Mesenchymal stem cell (in vitro differentiated cells and primary cell): Measurements from ENCODE around the gene JAG2.

Experiments
- DNase-seq: peaks from one replicate; pipeline ENCODE4 v3.0.0-alpha.2; 2013
- H2AFZ ChIP-seq: one replicate; pipeline ENCODE4 v1.6.1; 2013; ENCODE audit warnings: low read depth, mild to moderate bottlenecking, control low read depth, inconsistent platforms, low read length, moderate library complexity
- H2AK5ac ChIP-seq: 2 replicates; pipeline ENCODE4 v1.6.1; 2013; ENCODE audit warnings: low read length, moderate library complexity, mild to moderate bottlenecking, inconsistent platforms; ENCODE audit not compliant: severe bottlenecking
- H2BK120ac ChIP-seq: one replicate; pipeline ENCODE4 v1.6.1; 2013; ENCODE audit warnings: low read depth, mild to moderate bottlenecking, inconsistent platforms, low read length, moderate library complexity
- H2BK12ac ChIP-seq, 2 experiments: one replicate each; pipeline ENCODE4 v1.6.1; 2013; ENCODE audit warnings: inconsistent platforms in 2 of 2, low read length in 2 of 2, mild to moderate bottlenecking in 2 of 2, moderate library complexity in 2 of 2, control low read depth in 1 of 2
- H2BK15ac ChIP-seq: one replicate; pipeline ENCODE4 v1.6.1; 2013; ENCODE audit warnings: mild to moderate bottlenecking, low read depth, inconsistent platforms; ENCODE audit not compliant: poor library complexity, severe bottlenecking
- H2BK5ac ChIP-seq: 2 replicates; pipeline ENCODE4 v1.6.1; 2013; ENCODE audit warnings: low read depth, mild to moderate bottlenecking, low read length, control low read depth, inconsistent platforms; ENCODE audit not compliant: poor library complexity, severe bottlenecking
- H3K14ac ChIP-seq, 2 experiments: one replicate each; pipeline ENCODE4 v1.6.1; 2013; ENCODE audit warnings: inconsistent platforms in 2 of 2, low read length in 2 of 2, control low read depth in 1 of 2, mild to moderate bottlenecking in 1 of 2, moderate library complexity in 1 of 2
- H3K18ac ChIP-seq, 2 experiments: one replicate each; pipeline ENCODE4 v1.6.1; 2013; ENCODE audit warnings: inconsistent platforms in 2 of 2, low read length in 2 of 2, control low read depth in 1 of 2, low read depth in 1 of 2, mild to moderate bottlenecking in 1 of 2
- H3K23ac ChIP-seq, 2 experiments: one replicate each; pipeline ENCODE4 v1.6.1; 2013; ENCODE audit warnings: inconsistent platforms in 2 of 2, low read length in 2 of 2, mild to moderate bottlenecking in 2 of 2, moderate library complexity in 2 of 2, control low read depth in 1 of 2
- H3K27ac ChIP-seq: 2 replicates; pipeline ENCODE4 v1.5.1; 2013; ENCODE audit warnings: mild to moderate bottlenecking, moderate library complexity, low read length, control low read depth, inconsistent platforms; ENCODE audit not compliant: poor library complexity, severe bottlenecking
- H3K27me3 ChIP-seq, 2 experiments: 2 replicates each; pipeline versions ENCODE4 v1.6.1 to v1.7.0; 2013; ENCODE audit warnings: low read length in 2 of 2, mild to moderate bottlenecking in 2 of 2, moderate library complexity in 2 of 2, control low read depth in 1 of 2, inconsistent platforms in 1 of 2; ENCODE audit not compliant: control insufficient read depth in 1 of 2, insufficient read depth in 1 of 2
- H3K36me3 ChIP-seq, 2 experiments: 2 replicates each; pipeline versions ENCODE4 v1.6.1 to v1.7.0; 2013; ENCODE audit warnings: low read length in 2 of 2, control low read depth in 1 of 2, inconsistent platforms in 1 of 2, low read depth in 1 of 2, mild to moderate bottlenecking in 1 of 2; ENCODE audit not compliant: insufficient read depth in 2 of 2, control insufficient read depth in 1 of 2
- H3K4ac ChIP-seq, 2 experiments: one replicate each; pipeline ENCODE4 v1.6.1; 2013; ENCODE audit warnings: inconsistent platforms in 2 of 2, low read length in 2 of 2, mild to moderate bottlenecking in 2 of 2, moderate library complexity in 2 of 2, control low read depth in 1 of 2, low read depth in 1 of 2
- H3K4me1 ChIP-seq: 2 replicates; pipeline ENCODE4 v1.6.1; 2013; ENCODE audit warnings: low read depth, low read length, control low read depth; ENCODE audit not compliant: control insufficient read depth, insufficient read depth
- H3K4me2 ChIP-seq: 2 replicates; pipeline ENCODE4 v1.6.1; 2013; ENCODE audit warnings: low read length, mild to moderate bottlenecking, inconsistent platforms; ENCODE audit not compliant: poor library complexity, severe bottlenecking
- H3K4me3 ChIP-seq, 2 experiments: 2 replicates each; pipeline versions ENCODE4 v1.5.1 to v1.7.0; 2013; ENCODE audit warnings: low read length in 2 of 2, mild to moderate bottlenecking in 2 of 2, control low read depth in 1 of 2, low read depth in 1 of 2; ENCODE audit not compliant: insufficient read depth in 1 of 2
- H3K79me1 ChIP-seq: replicated peaks from 2 replicates; pipeline ENCODE4 v1.6.1; 2013; ENCODE audit warnings: mild to moderate bottlenecking, control low read depth, low read length, inconsistent platforms; ENCODE audit not compliant: poor library complexity, severe bottlenecking
- H3K9ac ChIP-seq: 2 replicates; pipeline ENCODE4 v1.7.0; 2013; ENCODE audit warnings: mild to moderate bottlenecking, low read length, moderate library complexity
- H3K9me3 ChIP-seq: 2 replicates; pipeline ENCODE4 v1.7.0; 2013; ENCODE audit warnings: mild to moderate bottlenecking, low read length; ENCODE audit not compliant: control insufficient read depth
- H4K8ac ChIP-seq: one replicate; pipeline ENCODE4 v1.6.1; 2013; ENCODE audit warnings: inconsistent platforms, mild to moderate bottlenecking, low read length, moderate library complexity
- H4K91ac ChIP-seq: one replicate; pipeline ENCODE4 v1.6.1; 2013; ENCODE audit warnings: mild to moderate bottlenecking, low read length, inconsistent platforms
- WGBS: methylation state at CpG from one replicate; pipeline ENCODE4 v1.1.7; 2013; ENCODE audit warnings: mixed read lengths; 5-methylcytosine and 5-hydroxymethylcytosine counted together

Gene JAG2

DNA sequence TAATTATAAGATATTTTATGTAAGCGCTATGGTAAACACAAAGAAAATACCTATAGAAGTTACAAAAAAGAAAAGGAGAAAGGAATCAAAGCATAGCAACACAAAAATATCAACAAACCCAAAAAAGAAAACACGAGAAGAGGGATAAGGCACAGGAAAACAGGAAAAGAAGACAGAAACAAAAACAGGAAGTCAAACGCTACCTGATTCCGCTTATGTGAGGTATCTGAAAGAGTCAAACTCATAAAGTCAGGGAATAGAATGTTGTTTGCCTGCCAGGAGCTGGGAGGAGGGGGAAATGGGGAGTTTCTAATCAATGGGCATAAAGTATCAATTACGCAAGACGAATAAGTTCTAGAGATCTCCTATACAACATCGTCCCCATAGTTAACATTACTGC lies 63.4 kb downstream of the JAG2 start:
- Histone ChIP-seq H3K9ac (no peak overlapping the region), H3K18ac (no peak overlapping the region), H2AK5ac (no peak overlapping the region), H4K91ac (no peak overlapping the region), H3K4me3 (no peak overlapping the region), H2BK120ac (no peak overlapping the region), H2BK5ac (no peak overlapping the region), H3K9me3 (peaks cover 17% of the 10 kb centered on the region), H2AFZ (no peak overlapping the region), H3K4me1 (peaks cover 3% of the 10 kb centered on the region), H3K36me3 (no peaks in the 10 kb centered on the region), H2BK12ac (no peak overlapping the region), H3K79me1 (no peaks in the 10 kb centered on the region), H3K14ac (no peak overlapping the region), H3K4me2 (no peak overlapping the region), H3K23ac (no peak overlapping the region), H3K27ac (no peak overlapping the region), H3K27me3 (peaks cover 40 to 79% of the 10 kb centered on the region in 2 experiments), H4K8ac (no peak overlapping the region), H2BK15ac (no peak overlapping the region), H3K4ac (no peak overlapping the region)
- DNase-seq = no peak
- WGBS = 83% methylated on average over 3 of the region's 7 CpGs

DNA sequence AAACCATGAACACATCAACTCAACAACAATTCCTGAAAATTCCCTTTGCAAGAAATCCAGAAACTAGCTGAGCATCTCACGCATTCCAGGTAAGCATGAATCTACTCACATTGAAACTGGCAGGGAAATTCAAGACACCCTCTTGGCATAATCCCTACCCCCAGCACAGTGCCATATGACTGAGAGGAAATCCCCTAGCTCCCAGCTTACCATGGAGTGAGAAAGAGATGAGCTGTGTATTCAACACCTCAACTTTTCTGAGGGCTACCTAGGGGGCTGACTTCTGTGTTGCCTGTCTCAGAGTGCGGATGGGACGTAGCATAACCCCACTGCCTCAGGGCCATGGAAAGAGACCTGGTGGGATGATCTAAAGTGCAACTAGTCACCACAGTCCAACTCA lies 65.7 kb downstream of the JAG2 start:
- Histone ChIP-seq H3K27ac (no peak overlapping the region), H2BK12ac (no peak overlapping the region)

DNA sequence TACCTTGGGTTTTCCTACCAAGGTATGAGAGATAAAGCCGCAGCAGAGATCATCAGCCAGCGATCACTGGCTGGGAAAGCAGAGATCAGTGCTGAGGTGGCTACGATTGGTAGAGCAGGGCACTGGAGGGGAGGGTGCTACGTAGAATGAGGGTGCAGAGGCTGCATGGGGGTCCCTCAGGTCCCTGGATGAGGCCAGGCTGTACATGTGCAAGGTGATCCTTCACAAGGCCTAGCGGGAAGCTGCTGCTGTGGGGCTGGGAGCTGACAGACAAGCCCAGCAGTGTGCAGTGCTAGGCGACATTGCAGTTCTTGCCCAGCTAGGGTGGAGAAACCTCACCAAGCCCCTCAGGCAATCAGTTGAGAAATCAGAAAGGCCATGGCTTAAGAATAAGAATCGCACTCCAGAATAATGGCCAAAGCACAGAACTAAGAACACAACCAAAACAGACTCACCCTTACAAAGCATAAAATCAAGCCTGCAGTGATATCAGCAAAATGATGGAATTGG lies 66.2 kb downstream of the JAG2 start:
- Histone ChIP-seq H4K91ac (no peak overlapping the region), H3K14ac (no peak overlapping the region), H3K9ac (no peak overlapping the region), H4K8ac (no peak overlapping the region), H2AFZ (no peak overlapping the region), H3K4me1 (peaks cover 3% of the 10 kb centered on the region), H3K27ac (no peak overlapping the region), H2BK5ac (no peak overlapping the region), H3K23ac (no peak overlapping the region), H2AK5ac (no peak overlapping the region), H2BK12ac (no peak overlapping the region), H3K18ac (no peak overlapping the region), H2BK15ac (no peak overlapping the region), H3K79me1 (no peaks in the 10 kb centered on the region), H3K4ac (no peak overlapping the region), H3K4me3 (no peak overlapping the region), H3K27me3 (peaks cover 36 to 81% of the 10 kb centered on the region in 2 experiments), H2BK120ac (no peak overlapping the region), H3K9me3 (peaks cover 26% of the 10 kb centered on the region), H3K4me2 (no peak overlapping the region), H3K36me3 (no peaks in the 10 kb centered on the region)
- DNase-seq = no peak
- WGBS = 77% methylated on average over 7 of the region's 7 CpGs

More for the DNA sequence above, 65.7 kb downstream of the JAG2 start:
- Histone ChIP-seq H3K9me3 (peaks cover 26% of the 10 kb centered on the region), H2BK120ac (no peak overlapping the region), H3K27me3 (peaks cover 36 to 80% of the 10 kb centered on the region in 2 experiments), H4K8ac (no peak overlapping the region), H2BK15ac (no peak overlapping the region), H3K9ac (no peak overlapping the region), H3K14ac (no peak overlapping the region), H2AFZ (no peak overlapping the region), H3K4me2 (no peak overlapping the region), H3K23ac (no peak overlapping the region), H2AK5ac (no peak overlapping the region), H2BK5ac (no peak overlapping the region), H3K79me1 (no peaks in the 10 kb centered on the region), H3K36me3 (no peaks in the 10 kb centered on the region), H3K4me1 (peaks cover 3% of the 10 kb centered on the region), H3K4ac (no peak overlapping the region), H3K18ac (no peak overlapping the region), H3K4me3 (no peak overlapping the region), H4K91ac (no peak overlapping the region)
- WGBS = 97% methylated on average over 3 of the region's 3 CpGs
- no peak for DNase-seq

DNA sequence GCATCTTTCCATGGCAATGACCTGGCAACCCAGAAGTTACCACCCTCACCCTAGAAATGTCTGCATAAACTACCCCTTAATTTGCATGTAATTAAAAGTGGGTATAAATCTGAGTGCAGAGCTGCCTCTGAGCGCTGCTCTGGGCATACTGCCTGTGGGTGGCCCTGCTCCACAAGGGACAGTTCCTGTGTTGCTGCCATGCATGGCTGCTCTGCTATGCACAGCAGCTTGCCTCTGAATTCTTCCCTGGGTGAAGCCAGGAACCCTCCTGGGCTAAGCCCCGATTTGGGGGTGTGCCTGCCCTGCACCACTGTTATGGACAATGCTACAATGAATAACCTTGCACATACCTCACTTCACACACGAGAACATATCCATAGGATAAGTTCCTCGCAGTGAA lies 67.7 kb downstream of the JAG2 start:
- H2BK15ac ChIP-seq = no peak overlapping the region
- no peak overlapping the region for H3K4ac ChIP-seq
- H4K91ac ChIP-seq = no peak overlapping the region
- peaks cover 3% of the 10 kb centered on the region for H3K4me1 ChIP-seq
- H2BK5ac ChIP-seq = no peak overlapping the region
- H3K36me3 ChIP-seq = no peaks in the 10 kb centered on the region
- 62% methylated on average over 4 of the region's 4 CpGs for WGBS
- no peak overlapping the region for H3K14ac ChIP-seq
- H2BK120ac ChIP-seq = no peak overlapping the region
- H3K9ac ChIP-seq = no peak overlapping the region
- H3K23ac ChIP-seq = no peak overlapping the region
- no peaks in the 10 kb centered on the region for H3K79me1 ChIP-seq
- H3K27me3 ChIP-seq = peaks cover 31 to 79% of the 10 kb centered on the region in 2 experiments
- H3K18ac ChIP-seq = no peak overlapping the region
- no peak overlapping the region for H2AFZ ChIP-seq
- H3K4me3 ChIP-seq = no peak overlapping the region
- no peak overlapping the region for H2AK5ac ChIP-seq
- no peak for DNase-seq
- H2BK12ac ChIP-seq = no peak overlapping the region
- peaks cover 26% of the 10 kb centered on the region for H3K9me3 ChIP-seq
- H3K27ac ChIP-seq = no peak overlapping the region
- no peak overlapping the region for H3K4me2 ChIP-seq
- no peak overlapping the region for H4K8ac ChIP-seq
